ENCODE data around the gene HEATR3. TPM values are rescaled to one million over a fixed set of nuclear protein-coding genes. Genes with fewer than 3 reads are reported as not detected.

The HEATR3 gene
- total RNA-seq, 1 experiment from 2014 or later = 28.0 TPM

DNA sequence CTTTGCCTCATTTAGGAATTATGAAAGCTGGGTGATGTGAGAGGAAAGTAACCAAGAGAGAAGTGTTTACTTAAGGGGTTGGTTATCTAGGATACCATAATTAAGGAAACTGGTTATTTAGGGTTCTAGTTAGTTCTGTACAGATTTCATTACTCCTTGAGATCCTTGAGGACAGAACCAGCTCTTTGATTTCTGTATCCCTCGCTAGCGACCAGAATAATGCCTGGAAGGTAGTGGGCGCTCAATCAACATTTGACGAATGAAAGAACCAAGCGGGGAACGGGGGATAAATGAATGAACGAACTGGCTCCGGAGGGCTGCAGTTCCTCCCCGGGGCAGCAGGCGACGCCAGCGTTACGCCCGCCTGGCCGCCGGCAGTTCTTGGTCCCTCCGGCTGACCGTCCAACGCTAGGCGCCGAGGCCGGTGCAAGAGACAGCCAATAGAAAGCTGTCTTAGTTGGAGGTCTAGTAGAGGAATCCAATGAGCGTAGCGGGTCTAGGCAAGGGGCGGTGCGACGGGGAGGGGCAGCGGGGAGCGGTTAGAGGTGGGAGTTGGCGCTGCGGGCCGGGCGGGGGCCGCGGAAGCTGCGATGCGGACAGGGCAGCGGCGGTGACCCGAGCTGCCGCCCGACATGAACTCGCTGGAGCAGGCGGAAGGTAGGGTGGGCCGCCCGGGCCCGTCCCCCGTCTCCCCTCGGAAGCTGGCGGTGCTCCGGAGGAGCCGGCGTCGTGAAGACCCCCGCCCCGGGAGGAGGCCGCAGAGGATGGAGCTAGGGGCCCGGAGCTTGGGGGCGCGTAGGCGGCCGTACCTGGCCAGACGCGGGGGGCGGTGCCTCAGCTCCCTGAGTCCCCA lies 40.9 kb upstream of the HEATR3 start, which contains the start of gene CNEP1R1 (continued):
- TF ChIP-seq, protein P1, sequence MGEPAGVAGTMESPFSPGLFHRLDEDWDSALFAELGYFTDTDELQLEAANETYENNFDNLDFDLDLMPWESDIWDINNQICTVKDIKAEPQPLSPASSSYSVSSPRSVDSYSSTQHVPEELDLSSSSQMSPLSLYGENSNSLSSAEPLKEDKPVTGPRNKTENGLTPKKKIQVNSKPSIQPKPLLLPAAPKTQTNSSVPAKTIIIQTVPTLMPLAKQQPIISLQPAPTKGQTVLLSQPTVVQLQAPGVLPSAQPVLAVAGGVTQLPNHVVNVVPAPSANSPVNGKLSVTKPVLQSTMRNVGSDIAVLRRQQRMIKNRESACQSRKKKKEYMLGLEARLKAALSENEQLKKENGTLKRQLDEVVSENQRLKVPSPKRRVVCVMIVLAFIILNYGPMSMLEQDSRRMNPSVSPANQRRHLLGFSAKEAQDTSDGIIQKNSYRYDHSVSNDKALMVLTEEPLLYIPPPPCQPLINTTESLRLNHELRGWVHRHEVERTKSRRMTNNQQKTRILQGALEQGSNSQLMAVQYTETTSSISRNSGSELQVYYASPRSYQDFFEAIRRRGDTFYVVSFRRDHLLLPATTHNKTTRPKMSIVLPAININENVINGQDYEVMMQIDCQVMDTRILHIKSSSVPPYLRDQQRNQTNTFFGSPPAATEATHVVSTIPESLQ (CRISPR knock-in tag; IDR thresholded peaks at IDR 0.05) = no peak
- TF ChIP-seq, protein P2, sequence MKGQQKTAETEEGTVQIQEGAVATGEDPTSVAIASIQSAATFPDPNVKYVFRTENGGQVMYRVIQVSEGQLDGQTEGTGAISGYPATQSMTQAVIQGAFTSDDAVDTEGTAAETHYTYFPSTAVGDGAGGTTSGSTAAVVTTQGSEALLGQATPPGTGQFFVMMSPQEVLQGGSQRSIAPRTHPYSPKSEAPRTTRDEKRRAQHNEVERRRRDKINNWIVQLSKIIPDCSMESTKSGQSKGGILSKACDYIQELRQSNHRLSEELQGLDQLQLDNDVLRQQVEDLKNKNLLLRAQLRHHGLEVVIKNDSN (CRISPR knock-in tag; IDR thresholded peaks at IDR 0.05) = peak; percentile 29; the same call in 1 of the 2 replicates
- TF ChIP-seq NFE2L1 (CRISPR knock-in tag; IDR thresholded peaks at IDR 0.05) (no peak), ZNF317 (CRISPR knock-in tag; IDR thresholded peaks at IDR 0.05; ENCODE audit: borderline replicate concordance, low read depth) (no peak), MAX (CRISPR knock-in tag; IDR thresholded peaks at IDR 0.05) (peak; percentile 66; the same call in 1 of the 2 replicates), JUN (CRISPR knock-in tag; IDR thresholded peaks at IDR 0.05) (no peak), GRHL2 (CRISPR knock-in tag; IDR thresholded peaks at IDR 0.05; ENCODE audit: insufficient replicate concordance, severe bottlenecking) (no peak), FOXP1 (CRISPR knock-in tag; IDR thresholded peaks at IDR 0.05; ENCODE audit: borderline replicate concordance) (peak; percentile 69; the same call in 1 of the 2 replicates), SMAD3 (CRISPR knock-in tag; IDR thresholded peaks at IDR 0.05; ENCODE audit: borderline replicate concordance) (no peak), ZNF396 (CRISPR knock-in tag; IDR thresholded peaks at IDR 0.05; ENCODE audit: borderline replicate concordance) (no peak), OVOL2 (CRISPR knock-in tag; IDR thresholded peaks at IDR 0.05; ENCODE audit: borderline replicate concordance) (no peak), ZSCAN18 (CRISPR knock-in tag; IDR thresholded peaks at IDR 0.05) (no peak), CBFB (CRISPR knock-in tag; IDR thresholded peaks at IDR 0.05; ENCODE audit: low read depth) (no peak), ELF4 (CRISPR knock-in tag; IDR thresholded peaks at IDR 0.05; ENCODE audit: low read depth) (no peak), ZNF263 (CRISPR knock-in tag; IDR thresholded peaks at IDR 0.05; ENCODE audit: low read depth) (no peak), FOXJ3 (CRISPR knock-in tag; IDR thresholded peaks at IDR 0.05; ENCODE audit: borderline replicate concordance) (no peak), SOX15 (CRISPR knock-in tag; IDR thresholded peaks at IDR 0.05) (no peak), ZNF232 (CRISPR knock-in tag; IDR thresholded peaks at IDR 0.05) (no peak), ZNF219 (CRISPR knock-in tag; IDR thresholded peaks at IDR 0.05; ENCODE audit: borderline replicate concordance) (no peak), EMX1 (CRISPR knock-in tag; IDR thresholded peaks at IDR 0.05) (no peak), NR3C1 (CRISPR knock-in tag; conservative IDR thresholded peaks at IDR 0.05; ENCODE audit: low read depth) (no peak), CDX4 (CRISPR knock-in tag; IDR thresholded peaks at IDR 0.05; ENCODE audit: borderline replicate concordance) (no peak), ZNF281 (CRISPR knock-in tag; IDR thresholded peaks at IDR 0.05) (no peak), ZBTB21 (CRISPR knock-in tag; IDR thresholded peaks at IDR 0.05; ENCODE audit: borderline replicate concordance) (no peak), PRRX2 (CRISPR knock-in tag; IDR thresholded peaks at IDR 0.05) (no peak)
- TF ChIP-seq, protein P3, sequence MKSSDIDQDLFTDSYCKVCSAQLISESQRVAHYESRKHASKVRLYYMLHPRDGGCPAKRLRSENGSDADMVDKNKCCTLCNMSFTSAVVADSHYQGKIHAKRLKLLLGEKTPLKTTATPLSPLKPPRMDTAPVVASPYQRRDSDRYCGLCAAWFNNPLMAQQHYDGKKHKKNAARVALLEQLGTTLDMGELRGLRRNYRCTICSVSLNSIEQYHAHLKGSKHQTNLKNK (CRISPR knock-in tag; IDR thresholded peaks at IDR 0.05) = no peak
- TF ChIP-seq, protein P4, sequence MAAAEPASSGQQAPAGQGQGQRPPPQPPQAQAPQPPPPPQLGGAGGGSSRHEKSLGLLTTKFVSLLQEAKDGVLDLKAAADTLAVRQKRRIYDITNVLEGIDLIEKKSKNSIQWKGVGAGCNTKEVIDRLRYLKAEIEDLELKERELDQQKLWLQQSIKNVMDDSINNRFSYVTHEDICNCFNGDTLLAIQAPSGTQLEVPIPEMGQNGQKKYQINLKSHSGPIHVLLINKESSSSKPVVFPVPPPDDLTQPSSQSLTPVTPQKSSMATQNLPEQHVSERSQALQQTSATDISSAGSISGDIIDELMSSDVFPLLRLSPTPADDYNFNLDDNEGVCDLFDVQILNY (CRISPR knock-in tag; IDR thresholded peaks at IDR 0.05) = peak; percentile 59; the same call in 1 of the 2 replicates
- TF ChIP-seq, protein P5, sequence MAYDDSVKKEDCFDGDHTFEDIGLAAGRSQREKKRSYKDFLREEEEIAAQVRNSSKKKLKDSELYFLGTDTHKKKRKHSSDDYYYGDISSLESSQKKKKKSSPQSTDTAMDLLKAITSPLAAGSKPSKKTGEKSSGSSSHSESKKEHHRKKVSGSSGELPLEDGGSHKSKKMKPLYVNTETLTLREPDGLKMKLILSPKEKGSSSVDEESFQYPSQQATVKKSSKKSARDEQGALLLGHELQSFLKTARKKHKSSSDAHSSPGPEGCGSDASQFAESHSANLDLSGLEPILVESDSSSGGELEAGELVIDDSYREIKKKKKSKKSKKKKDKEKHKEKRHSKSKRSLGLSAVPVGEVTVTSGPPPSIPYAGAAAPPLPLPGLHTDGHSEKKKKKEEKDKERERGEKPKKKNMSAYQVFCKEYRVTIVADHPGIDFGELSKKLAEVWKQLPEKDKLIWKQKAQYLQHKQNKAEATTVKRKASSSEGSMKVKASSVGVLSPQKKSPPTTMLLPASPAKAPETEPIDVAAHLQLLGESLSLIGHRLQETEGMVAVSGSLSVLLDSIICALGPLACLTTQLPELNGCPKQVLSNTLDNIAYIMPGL (CRISPR knock-in tag; IDR thresholded peaks at IDR 0.05) = peak; percentile 93
